ENCODE results near the gene COLEC11.
"Not testable (repeated sequence)": the region's sequence is repeated elsewhere in the genome, so short reads cannot be mapped to it uniquely, and the experiment has no call there.

The COLEC11 gene

DNA sequence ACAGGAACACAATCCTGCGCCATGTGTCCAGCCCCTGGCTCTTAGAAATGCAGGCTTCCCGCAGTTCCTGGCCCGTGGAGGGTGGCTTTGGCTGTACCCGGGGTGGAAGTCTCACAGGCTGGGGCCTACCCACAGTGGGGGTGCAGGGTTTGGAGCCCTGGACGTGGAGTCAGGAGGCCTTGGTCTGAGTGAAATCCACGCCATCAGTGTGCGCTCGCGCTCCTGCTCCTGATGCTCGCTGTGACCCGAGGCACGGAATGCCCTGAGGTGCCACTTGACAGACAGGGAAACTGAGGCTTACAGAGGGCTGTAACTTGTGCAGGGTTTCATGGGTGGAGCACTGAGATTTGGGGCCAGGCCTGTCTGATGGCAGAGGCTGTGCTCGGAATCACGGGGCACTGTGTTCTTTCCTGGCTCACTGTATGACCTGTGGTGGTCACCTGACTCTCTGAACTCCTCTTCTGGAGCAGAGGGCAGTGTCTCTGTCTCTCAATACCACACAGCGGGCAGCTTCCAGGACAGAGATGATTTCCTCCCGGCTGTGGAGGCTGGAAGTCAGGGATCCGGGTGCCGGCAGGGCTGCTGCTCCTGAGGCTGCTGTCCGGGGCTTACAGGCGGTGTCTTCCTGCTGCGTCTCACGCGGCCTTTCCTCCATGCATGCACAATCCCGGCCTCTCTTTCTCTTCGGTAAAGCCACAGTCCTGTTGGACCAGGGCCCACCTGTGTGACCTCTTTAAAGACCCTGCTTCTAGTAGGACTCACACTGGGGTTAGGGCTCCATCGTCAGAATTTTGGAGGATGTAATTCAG, 37.1 kb downstream of the COLEC11 start:
- in situ Hi-C loops (cut with HindIII; ENCODE audit: low pct_ligation_motif_present, low pct_unique_long_range_greater_than_20kb, low sequenced_read_pairs): no loop called here

DNA sequence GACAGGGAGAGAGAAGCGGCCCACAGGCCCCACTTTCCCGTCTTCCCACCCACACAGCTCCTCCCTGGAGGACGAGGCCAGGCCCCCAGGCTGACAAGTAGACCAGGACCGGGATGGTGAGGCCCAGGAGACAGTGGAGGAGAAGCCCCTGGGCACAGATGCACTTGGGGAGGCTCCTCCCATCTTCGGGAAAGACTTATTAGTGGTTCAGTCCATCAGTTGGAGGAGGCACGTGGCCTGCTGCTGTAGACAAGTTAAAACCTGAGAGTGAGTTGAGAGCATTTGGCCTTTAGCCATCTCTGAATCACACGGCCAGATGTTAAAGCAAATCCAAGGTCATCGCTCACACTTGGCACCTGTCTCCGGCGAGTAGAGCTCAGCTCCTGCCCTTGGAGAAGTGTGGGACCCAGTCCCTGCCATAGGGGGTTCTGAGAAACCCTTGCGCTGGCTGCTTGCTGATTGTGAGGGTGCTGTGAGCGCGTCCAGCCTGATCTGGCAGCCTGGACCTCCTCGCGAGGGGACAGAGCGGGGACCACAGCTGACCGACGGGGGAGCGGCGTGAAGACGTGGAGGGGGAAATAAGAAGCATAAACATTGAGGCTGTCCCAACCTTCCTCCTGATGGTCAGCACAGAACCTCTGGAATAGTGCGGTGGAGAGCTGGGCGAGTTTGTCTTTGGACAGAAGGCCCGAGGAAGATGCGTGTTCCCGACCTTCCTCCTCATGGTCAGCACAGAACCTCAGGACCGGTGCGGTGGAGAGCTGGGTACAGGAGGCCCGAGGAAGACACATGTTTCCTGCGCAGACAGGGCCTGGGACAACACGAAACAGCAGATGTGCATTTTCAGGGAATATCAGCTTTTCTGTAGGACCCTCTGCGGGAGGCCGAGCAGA, 38.4 kb downstream of the COLEC11 start:
- in situ Hi-C loops (cut with HindIII; ENCODE audit: low pct_ligation_motif_present, low pct_unique_long_range_greater_than_20kb, low sequenced_read_pairs): no loop called here
- no peak for DNase-seq

More for the DNA sequence above, 37.1 kb downstream of the COLEC11 start:
- no peak for DNase-seq

DNA sequence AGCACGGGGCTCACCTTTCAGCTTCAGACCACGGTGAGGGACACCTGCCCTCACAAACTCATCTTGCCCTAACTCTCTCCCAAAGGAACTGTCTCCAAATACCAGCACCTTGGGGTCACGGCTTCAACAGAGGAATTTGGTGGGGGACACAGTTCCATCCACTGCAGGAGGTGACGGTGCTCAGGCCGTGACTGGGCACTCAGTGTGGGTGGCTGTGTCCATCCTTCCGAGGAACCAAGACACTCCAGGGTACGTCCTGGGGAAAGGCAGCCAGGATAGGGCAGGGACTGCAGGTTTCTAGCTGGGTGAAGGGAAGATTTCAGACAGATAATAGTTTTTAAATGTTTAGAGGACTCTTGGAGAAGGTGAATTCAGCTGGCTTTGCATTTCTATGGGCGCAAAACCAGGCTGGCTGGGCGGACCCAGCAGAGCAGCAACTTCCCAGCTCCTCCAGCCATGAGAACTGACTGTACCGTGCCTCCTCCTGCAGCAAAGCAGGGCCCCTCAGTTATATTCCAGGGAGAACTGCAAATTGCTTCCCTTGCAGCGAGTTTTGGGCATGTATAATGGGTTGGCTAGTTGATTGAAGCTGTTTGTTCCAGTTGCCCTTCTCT, 39.2 kb downstream of the COLEC11 start:
- in situ Hi-C loops (cut with HindIII; ENCODE audit: low pct_ligation_motif_present, low pct_unique_long_range_greater_than_20kb, low sequenced_read_pairs): no loop called here
- DNase-seq: no peak

DNA sequence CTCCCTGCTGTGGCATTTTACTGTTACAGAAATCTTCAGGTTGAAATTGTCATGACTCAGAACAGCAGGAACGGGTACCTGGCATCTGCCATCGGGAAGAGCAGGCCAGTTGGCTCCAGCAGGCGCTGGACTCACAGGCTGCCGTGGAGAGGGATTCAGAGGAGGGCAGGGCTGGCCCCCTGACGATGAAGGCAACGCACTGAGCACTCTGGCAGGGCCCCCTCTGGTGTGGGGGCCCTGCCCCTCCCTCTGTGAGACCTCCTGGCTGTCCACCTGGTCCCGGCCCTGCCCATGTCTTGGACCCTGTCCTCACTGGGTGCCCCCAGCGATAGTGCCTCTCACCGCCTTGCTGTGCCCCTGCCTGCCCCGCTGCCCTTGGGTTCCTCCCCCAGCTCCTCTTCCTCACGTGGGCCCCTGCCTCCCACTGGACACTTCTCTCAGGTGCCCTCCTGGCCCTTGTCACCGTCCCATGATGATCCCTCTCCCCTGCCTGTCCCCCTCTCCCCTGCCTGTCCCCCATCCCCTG, 39.7 kb downstream of the COLEC11 start:
- in situ Hi-C loops (cut with HindIII; ENCODE audit: low pct_ligation_motif_present, low pct_unique_long_range_greater_than_20kb, low sequenced_read_pairs): no loop called here

DNA sequence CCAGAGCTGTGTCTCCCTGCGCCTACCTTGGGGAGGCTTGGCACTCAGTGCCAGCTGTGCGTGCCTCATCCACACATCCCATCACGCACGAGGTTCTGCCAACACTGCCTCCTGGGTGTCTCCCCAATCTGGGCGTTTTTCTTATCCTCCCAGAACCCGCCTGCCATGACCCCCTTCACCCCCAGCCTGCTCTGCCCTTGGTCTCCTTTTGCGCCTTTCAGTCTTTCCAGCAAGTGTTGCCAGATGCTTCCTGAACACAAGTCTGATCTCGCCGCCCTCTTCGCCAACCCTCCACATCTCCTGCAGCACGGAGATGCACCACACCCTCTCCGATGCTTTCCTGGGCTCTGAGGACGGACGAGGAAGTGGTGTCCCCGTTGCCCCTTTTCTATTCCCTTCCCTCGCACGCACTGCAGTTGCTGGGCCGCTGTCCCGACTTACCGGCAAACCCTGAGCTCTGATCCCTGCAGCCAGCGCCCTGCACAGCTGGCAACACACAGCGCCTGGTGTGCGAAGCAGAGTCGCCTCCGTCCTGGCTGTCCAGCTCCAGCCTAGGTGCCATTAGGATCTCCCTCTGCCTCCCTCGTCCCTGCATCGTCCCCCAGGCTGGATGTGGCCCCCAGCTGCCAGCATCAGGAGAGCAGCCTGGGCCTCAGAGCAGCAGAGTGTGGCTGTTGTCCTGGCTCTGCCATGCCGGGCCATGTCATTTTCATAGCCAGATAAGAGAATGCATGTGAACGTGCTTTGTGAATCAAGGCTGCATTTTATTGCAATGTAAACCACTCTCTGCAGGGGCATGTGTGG, 40.5 kb downstream of the COLEC11 start:
- no peak for DNase-seq

More for the DNA sequence above, 39.7 kb downstream of the COLEC11 start:
- DNase-seq: no peak

DNA sequence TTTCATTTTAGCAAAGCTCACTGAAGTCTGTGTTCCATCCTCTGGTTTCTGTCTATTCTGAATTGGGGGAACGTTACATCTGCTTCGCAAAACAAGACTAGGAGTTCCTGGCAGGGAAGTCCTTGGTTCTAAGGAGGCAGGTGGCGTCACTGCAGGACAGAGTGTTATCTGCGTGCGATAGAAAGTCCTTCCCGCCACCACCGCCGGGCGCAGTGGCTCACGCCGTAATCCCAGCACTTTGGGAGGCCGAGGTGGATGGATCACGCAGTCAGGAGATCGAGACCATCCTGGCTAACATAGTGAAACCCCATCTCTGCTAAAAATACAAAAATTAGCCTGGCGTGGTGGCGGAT, 41.0 kb downstream of the COLEC11 start:
- in situ Hi-C loops (cut with HindIII; ENCODE audit: low pct_ligation_motif_present, low pct_unique_long_range_greater_than_20kb, low sequenced_read_pairs); DNase-seq: not testable (repeated sequence)

More for the DNA sequence above, 40.5 kb downstream of the COLEC11 start:
- in situ Hi-C loops (cut with HindIII; ENCODE audit: low pct_ligation_motif_present, low pct_unique_long_range_greater_than_20kb, low sequenced_read_pairs): no loop called here

DNA sequence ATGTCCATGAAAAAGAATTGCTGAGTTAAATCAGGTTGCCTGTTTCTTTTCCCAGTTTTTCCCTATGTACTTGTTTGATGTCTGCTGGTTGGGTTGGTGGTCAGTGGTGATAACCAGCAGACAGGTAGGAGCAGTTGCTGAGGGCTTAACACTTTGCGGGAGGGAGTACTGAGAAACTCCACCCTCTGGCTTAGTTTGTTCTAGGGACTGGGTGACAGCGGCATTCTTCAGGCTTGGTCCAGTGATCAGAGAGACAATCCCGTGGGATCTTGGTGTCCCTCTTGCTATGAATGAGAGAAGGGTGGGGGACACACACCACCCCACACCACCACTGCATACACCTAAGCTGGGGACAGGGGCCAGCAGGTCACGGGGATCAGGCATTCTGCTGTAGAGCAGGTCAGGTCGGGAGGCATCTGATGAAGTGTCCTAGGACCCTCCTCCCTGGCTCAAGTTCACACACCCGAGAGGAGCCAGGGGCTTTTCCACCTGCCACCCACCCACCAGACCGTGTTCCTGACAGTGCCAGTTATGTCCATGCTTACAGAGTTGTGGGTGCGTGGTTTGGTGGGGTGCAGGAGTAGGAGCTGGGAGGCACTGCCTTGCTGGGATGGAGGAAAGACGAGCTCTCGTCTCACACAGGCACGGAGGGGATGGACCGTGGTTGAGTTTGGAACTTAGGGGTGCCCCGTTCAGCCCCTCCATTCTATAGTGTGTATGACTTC, 41.8 kb downstream of the COLEC11 start:
- DNase-seq: no peak
- in situ Hi-C loops (cut with HindIII; ENCODE audit: low pct_ligation_motif_present, low pct_unique_long_range_greater_than_20kb, low sequenced_read_pairs): no loop called here

DNA sequence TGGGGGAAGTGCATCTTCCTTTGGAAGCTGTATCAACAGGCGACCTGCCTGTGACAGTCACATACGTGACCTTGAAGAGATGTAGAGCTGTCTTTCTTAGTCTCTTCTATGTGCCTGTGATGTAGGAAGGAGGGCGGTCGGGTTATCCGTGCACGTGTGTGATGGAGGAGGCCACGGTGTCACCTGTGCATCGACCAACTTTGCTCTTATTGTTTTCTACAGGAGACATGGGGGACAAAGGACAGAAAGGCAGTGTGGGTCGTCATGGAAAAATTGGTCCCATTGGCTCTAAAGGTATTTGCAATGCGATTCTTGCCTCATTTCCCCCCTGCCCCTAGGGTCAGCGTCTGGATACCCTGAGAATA, 42.4 kb downstream of the COLEC11 start:
- in situ Hi-C loops (cut with HindIII; ENCODE audit: low pct_ligation_motif_present, low pct_unique_long_range_greater_than_20kb, low sequenced_read_pairs): no loop called here
- no peak for DNase-seq

DNA sequence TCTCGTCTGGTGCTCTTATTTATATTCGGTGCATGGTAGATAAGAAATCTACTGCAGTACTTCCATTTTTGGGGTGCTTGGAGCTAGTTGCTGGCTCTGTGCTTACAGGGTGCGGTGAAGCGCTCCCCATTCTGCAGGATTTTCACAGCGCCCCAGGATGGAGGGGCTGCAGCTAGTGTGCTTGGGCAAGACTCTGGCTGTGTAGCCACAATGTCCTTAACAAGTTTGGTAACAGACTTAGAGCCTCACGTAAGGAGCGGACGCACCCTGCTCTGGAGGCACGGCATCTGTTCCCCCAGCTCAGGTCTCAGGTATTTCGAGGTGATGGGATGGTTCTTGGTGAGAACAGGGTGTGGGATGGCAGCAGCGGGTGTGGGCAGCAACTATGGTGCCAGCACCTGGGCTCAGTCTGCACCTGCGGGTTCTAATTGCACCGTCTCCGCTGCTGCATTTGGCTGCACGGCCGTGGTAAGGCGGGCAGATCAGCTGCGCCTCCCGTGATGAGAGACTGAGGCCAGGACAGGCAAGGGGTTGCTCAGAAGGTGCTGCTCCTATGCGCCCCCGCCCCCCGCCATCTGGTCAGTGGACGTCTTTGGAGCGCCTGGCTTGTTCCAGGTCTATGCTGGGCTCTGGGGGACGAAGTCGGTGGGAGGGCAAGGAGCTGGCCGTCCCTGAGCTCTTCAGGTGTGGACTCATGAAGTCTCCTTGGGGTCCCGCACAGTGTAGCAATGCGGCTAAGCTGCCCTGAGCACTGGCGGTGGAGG, 43.0 kb downstream of the COLEC11 start:
- no peak for DNase-seq
- in situ Hi-C loops (cut with HindIII; ENCODE audit: low pct_ligation_motif_present, low pct_unique_long_range_greater_than_20kb, low sequenced_read_pairs): no loop called here

DNA sequence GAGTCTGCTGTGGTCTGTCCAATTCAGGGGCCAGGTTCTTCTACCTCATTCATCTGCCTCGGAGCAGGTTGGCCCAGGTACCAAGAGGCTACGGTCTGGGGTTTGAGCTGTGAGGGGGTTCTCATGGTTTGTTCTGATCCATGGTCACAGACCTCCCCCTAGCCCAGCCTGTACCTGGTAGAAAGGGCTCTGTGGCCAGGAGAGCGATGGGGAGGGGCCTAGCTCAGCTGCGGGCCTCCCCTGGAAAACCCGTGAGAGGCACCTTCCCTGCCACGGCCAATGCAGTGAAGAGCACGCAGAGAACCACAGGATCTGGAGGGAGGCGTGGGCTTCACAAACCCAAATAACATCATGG, 43.5 kb downstream of the COLEC11 start:
- DNase-seq: no peak
- in situ Hi-C loops (cut with HindIII; ENCODE audit: low pct_ligation_motif_present, low pct_unique_long_range_greater_than_20kb, low sequenced_read_pairs): no loop called here

DNA sequence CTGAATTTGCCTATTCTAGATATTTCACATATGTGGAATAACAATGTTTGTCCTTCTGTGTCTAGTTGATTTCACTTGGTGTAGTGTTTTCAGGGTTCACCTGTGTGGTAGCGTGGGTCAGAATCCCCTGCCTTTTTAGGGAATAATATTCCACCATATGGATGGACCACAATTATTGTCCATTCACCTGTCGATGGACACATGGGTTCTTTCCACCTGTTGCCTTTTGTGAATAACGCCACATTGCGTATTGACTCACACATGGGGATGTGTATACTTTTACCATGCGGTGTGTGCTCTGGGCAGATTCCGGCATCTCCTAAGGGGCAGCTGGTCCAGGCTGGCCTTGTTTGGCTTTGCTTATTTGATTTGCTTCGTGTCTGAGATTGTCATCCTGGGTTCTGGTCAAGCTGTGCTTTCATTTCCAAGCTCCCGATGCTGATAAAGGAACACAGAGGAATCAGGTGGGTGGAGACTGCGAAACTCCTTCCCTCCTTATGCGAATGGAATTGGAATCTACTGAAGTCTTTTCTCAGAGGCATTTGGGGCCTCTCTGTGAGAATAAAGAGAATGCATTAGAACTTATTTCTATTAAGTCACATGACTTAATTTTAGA, 44.2 kb downstream of the COLEC11 start:
- no peak for DNase-seq
- in situ Hi-C loops (cut with HindIII; ENCODE audit: low pct_ligation_motif_present, low pct_unique_long_range_greater_than_20kb, low sequenced_read_pairs): no loop called here

DNA sequence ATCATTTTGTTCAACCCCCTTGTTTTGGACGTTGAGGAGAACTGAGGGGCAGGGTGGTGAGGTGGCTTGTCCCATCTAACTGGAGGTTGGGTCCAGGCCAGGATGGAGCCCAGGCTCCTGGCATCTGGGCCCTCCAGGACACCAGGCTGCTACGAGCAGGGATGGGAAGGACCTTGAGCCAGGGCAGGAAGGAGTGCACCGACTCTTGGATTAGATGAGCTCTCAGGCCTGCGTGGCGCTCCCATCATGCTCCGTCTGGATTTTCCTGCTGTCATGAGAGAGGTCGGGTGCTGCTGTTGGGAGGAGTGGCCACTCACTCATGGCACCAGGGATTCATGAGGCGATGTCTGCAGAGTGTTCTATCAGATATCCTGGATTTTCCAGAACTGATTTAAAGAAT, 44.7 kb downstream of the COLEC11 start:
- no peak for DNase-seq
- in situ Hi-C loops (cut with HindIII; ENCODE audit: low pct_ligation_motif_present, low pct_unique_long_range_greater_than_20kb, low sequenced_read_pairs): no loop called here

DNA sequence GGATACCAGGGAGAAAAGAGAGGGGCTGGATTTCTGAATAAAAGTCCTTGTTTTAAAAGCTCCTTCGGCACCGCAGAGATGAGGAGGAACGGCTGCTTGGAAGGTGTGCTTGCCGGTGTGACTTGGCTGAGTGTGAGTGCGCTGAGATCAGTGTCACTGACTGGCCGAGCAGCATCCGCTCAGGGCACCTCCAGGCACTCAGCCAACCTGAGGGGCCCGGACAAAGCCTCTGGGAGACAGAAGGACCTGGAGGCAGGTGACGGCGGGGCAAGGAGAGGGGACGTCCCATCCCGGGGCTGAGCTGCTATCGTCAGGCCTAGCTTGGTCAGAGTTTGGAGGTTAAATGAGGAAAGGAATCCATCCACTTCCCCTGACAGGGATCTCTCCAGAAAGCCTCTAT, 46.3 kb downstream of the COLEC11 start:
- DNase-seq: no peak
- in situ Hi-C loops (cut with HindIII; ENCODE audit: low pct_ligation_motif_present, low pct_unique_long_range_greater_than_20kb, low sequenced_read_pairs): no loop called here

DNA sequence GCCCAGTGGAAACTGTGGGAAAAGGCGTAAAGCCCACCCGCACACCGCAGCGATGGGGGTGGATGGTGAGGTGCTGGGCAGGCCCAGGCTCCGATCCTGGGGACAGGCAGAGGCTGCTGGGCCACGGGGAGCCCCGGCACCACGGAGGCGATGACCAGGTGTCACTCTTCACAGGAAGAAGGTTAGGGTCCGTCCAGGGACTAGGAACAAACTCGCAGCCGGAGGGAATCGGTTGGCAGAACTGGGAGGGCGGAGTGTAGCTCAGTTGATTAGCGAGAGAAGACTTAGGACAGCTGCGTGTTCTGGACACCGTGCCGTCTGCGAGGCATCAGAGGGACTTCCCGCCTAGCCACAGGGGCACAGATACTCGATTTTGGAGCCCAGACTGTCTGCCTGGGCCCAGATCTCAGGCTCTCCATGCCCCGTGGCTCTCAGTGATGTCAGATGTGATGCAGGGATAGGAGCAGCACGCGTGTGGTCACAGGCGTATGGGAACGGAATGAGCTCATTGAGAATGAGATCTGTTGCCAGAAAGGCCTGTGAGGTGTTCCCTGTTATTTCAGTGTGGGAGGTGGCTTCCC, 47.0 kb downstream of the COLEC11 start:
- DNase-seq: no peak
- in situ Hi-C loops (cut with HindIII; ENCODE audit: low pct_ligation_motif_present, low pct_unique_long_range_greater_than_20kb, low sequenced_read_pairs): no loop called here

DNA sequence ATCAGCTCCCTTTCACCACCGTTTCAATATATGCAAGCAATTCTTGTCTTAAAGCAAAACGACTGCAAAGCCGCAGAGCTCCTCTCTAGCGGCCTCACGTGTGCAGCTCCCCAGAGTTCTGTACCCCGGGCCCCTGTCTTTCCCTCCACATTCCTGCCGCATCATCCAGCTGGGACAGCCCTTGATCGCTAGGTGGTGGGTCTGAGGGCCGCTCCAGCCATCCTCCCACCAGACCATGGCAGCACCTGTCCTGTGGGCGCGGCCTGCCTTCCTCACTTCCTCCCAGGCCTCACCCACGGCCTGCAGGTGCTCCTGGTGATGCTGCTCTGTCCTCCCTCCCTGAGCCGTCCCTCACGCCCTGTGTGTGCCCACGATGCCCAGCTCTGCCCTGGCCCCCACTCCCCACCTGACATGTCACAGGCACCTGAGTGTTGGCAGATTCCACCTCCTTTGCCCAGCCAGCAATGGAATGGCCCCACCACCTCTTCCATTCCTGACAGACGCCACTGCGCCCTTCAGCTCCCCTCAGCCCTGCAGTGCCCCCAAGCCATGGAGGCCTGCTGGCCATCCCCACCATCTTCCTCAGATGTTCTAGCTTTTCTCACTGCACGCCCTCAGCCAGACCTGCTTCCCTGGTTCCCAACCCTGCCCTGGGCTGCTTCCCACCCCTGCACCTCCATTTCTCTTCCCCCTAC, 47.8 kb downstream of the COLEC11 start:
- DNase-seq: no peak
- in situ Hi-C loops (cut with HindIII; ENCODE audit: low pct_ligation_motif_present, low pct_unique_long_range_greater_than_20kb, low sequenced_read_pairs): no loop called here
